GM12878 (cell line): Measurements from ENCODE around the gene ATF3. TPM values are rescaled to one million over a fixed set of nuclear protein-coding genes. Genes with fewer than 3 reads are reported as not detected.

Experiments
- ATAC-seq: fragments of 200-7000 bp; cut with Tn5 transposase; 3 replicates; pipeline ENCODE4 v1.9.1; 2020; ENCODE audit warnings: mild to moderate bottlenecking, moderate library complexity
- BruUV-seq: library from RNA; stranded (reverse); fragments of 400-500 nt; replicated peaks from 2 replicates; lab custom pipeline; 2021; lab: Mats Ljungman, UMichigan
- CTCF ChIA-PET: fragments of 300-600 bp; sonication (Branson Sonifier 250); formaldehyde crosslinking; extraction: SDS; loops from one replicate; lab custom pipeline; 2021; ENCODE audit warnings: inconsistent platforms; lab: Yijun Ruan, JAX
- POLR2A ChIA-PET: fragments of 350-600 bp; formaldehyde crosslinking; extraction: SDS; loops from one replicate; lab custom pipeline; 2021; ENCODE audit warnings: inconsistent platforms; lab: Charles Lee
- RAD21 ChIA-PET: fragments of 300-600 bp; sonication (Branson Sonifier 250); formaldehyde crosslinking; loops from one replicate; lab custom pipeline; 2023; ENCODE audit warnings: antibody characterized with exemption; ENCODE audit not compliant: unreplicated experiment; lab: Charles Lee
- SMC1A ChIA-PET: fragments of 300-600 bp; sonication (Branson Sonifier 250); formaldehyde crosslinking; loops from one replicate; lab custom pipeline; 2023; ENCODE audit not compliant: unreplicated experiment, uncharacterized antibody; lab: Charles Lee
- DNase-seq: peaks from one replicate; pipeline ENCODE4 v3.0.0-alpha.2; 2011; ENCODE audit warnings: low read depth, low spot score
- FAIRE-seq: peaks from 3 replicates; lab custom pipeline; 2011; peaks lifted over from hg19 to GRCh38; lab: Jason Lieb, UNC
- H2AFZ ChIP-seq: 2 replicates; pipeline ENCODE4 v1.6.0; 2011; ENCODE audit warnings: low read depth, low read length, control low read depth; ENCODE audit not compliant: control insufficient read depth
- H3K27ac ChIP-seq: 2 replicates; pipeline ENCODE4 v1.5.1; 2011; ENCODE audit warnings: control low read depth; ENCODE audit not compliant: control insufficient read depth, insufficient read depth
- H3K27me3 ChIP-seq, 2 experiments: replicated peaks in 1 of 2; 2 replicates each; pipeline versions ENCODE4 v1.6.0 to v1.6.1; 2011; ENCODE audit warnings: low read length in 1 of 2; ENCODE audit not compliant: control insufficient read depth in 2 of 2, insufficient read depth in 2 of 2
- H3K36me3 ChIP-seq, 2 experiments: 2 replicates each; pipeline ENCODE4 v1.5.1; 2011; ENCODE audit warnings: low read length in 1 of 2; ENCODE audit not compliant: control insufficient read depth in 2 of 2, insufficient read depth in 2 of 2
- H3K4me1 ChIP-seq: 2 replicates; pipeline ENCODE4 v1.6.1; 2011; ENCODE audit warnings: mild to moderate bottlenecking, low read length, moderate library complexity, mixed read lengths; ENCODE audit not compliant: control insufficient read depth, insufficient read depth
- H3K4me2 ChIP-seq: 2 replicates; pipeline ENCODE4 v1.6.0; 2011; ENCODE audit warnings: control low read depth; ENCODE audit not compliant: control insufficient read depth, insufficient read depth
- H3K4me3 ChIP-seq: fragments of 200-600 bp; sonication (generic); 2 replicates; pipeline ENCODE4 v1.5.1; 2016
- H3K79me2 ChIP-seq: 2 replicates; pipeline ENCODE4 v1.6.0; 2011; ENCODE audit warnings: low read length; ENCODE audit not compliant: control insufficient read depth, insufficient read depth
- H3K9ac ChIP-seq: 2 replicates; pipeline ENCODE4 v1.8.0; 2011; ENCODE audit warnings: low read length, control low read depth, mixed read lengths; ENCODE audit not compliant: control insufficient read depth, insufficient read depth
- H3K9me3 ChIP-seq: replicated peaks from 3 replicates; pipeline ENCODE4 v1.5.1; 2011; ENCODE audit warnings: mild to moderate bottlenecking, low read length; ENCODE audit not compliant: control insufficient read depth, insufficient read depth
- H4K20me1 ChIP-seq: 2 replicates; pipeline ENCODE4 v1.6.0; 2011; ENCODE audit not compliant: control insufficient read depth, insufficient read depth
- CBX3 ChIP-seq: fragments of 200-600 bp; sonication (generic); IDR thresholded peaks from 2 replicates; pipeline ENCODE4 v1.6.1; 2016; ENCODE audit warnings: low read depth, borderline replicate concordance
- CHD1 ChIP-seq: IDR thresholded peaks from 2 replicates; pipeline ENCODE4 v1.6.1; 2012; ENCODE audit warnings: low read depth, low read length, improper control_type of control experiment
- EGR1 ChIP-seq, 2 experiments: IDR thresholded peaks; 1 replicate in 1 of 2; 2 replicates in 1 of 2; pipeline ENCODE4 v1.6.1; 2011 to 2012; ENCODE audit warnings: low read depth in 2 of 2, low read length in 2 of 2, borderline replicate concordance in 1 of 2, mild to moderate bottlenecking in 1 of 2, moderate library complexity in 1 of 2
- HCFC1 ChIP-seq: fragments of 150-350 bp; IDR thresholded peaks from 2 replicates; pipeline ENCODE4 v1.6.1; 2014; ENCODE audit warnings: low read length
- JUNB ChIP-seq: IDR thresholded peaks from 2 replicates; pipeline ENCODE4 v1.6.1; 2016; ENCODE audit warnings: antibody characterized with exemption, mild to moderate bottlenecking
- MYB ChIP-seq: fragments of 150-350 bp; IDR thresholded peaks from 2 replicates; pipeline ENCODE4 v1.6.1; 2014; ENCODE audit warnings: mild to moderate bottlenecking, low read depth, low read length, borderline replicate concordance
- MYC ChIP-seq: IDR thresholded peaks from 2 replicates; pipeline ENCODE4 v1.6.1; 2011; ENCODE audit warnings: mild to moderate bottlenecking, low read length, moderate library complexity, inconsistent platforms; ENCODE audit not compliant: insufficient read depth, insufficient replicate concordance, insufficient read length, severe bottlenecking
- NFIC ChIP-seq: IDR thresholded peaks from 2 replicates; pipeline ENCODE4 v1.6.1; 2012; ENCODE audit warnings: low read depth, mild to moderate bottlenecking, inconsistent platforms, low read length, moderate library complexity
- NFYB ChIP-seq: IDR thresholded peaks from 2 replicates; pipeline ENCODE4 v1.6.1; 2011; ENCODE audit warnings: low read depth, mild to moderate bottlenecking, low read length, improper control_type of control experiment, moderate library complexity; ENCODE audit not compliant: insufficient read depth
- NRF1 ChIP-seq: conservative IDR thresholded peaks from 2 replicates; pipeline ENCODE4 v1.6.1; 2011; ENCODE audit warnings: mild to moderate bottlenecking, low read depth, low read length, improper control_type of control experiment
- SP1 ChIP-seq: IDR thresholded peaks from one replicate; pipeline ENCODE4 v1.6.1; 2011; ENCODE audit warnings: low read depth, low read length
- TBL1XR1 ChIP-seq: IDR thresholded peaks from 2 replicates; pipeline ENCODE4 v1.6.1; 2012; ENCODE audit warnings: low read depth, low read length, improper control_type of control experiment
- YY1 ChIP-seq: IDR thresholded peaks from 2 replicates; pipeline ENCODE4 v1.6.1; 2011; ENCODE audit warnings: low read depth, mild to moderate bottlenecking, low read length
- WGBS: methylation state at CpG from one replicate; pipeline ENCODE4 v1.1.6; 2016; ENCODE audit warnings: low lambda C conversion rate; ENCODE audit not compliant: insufficient replicate concordance, insufficient coverage; ENCODE audit errors: missing lambda C conversion rate; 5-methylcytosine and 5-hydroxymethylcytosine counted together
- in situ Hi-C: fragments of 300-500 bp; cut with MboI; formaldehyde crosslinking; loops from 9 replicates; pipeline ENCODE4 v1.14.3; 2018; ENCODE audit warnings: mixed read lengths
- intact Hi-C: fragments of 100-400 bp; cut with micrococcal nuclease; formaldehyde crosslinking; loops from one replicate; pipeline ENCODE4 v1.14.2; 2022; ENCODE audit not compliant: unreplicated experiment
- polyA plus RNA-seq, 11 experiments: library from polyadenylated mRNA; depleted of rRNA in 4 of 11; unstranded in 6 of 11; stranded (reverse) in 5 of 11; fragments of >200 nt; fragmentation: Nextera tagmentation in 4 of 11; fragmentation: Illumina TruSeq in 1 of 11; extraction: Ambion mirVana in 4 of 11; extraction: Trizol in 1 of 11; gene quantifications; 1 replicate in 1 of 11; 2 replicates in 10 of 11; pipeline versions ENCODE4 v1.2.1 to v1.2.3, GENCODE V29; 2011 to 2016; ENCODE audit warnings: inconsistent platforms in 2 of 11, missing spikeins in 2 of 11, low read depth in 1 of 11
- total RNA-seq, 4 experiments: library from RNA; depleted of rRNA in 3 of 4; stranded (reverse); fragments of >200 nt in 3 of 4; fragmentation: Illumina TruSeq in 1 of 4; extraction: Trizol in 1 of 4; gene quantifications; 2 replicates each; pipeline versions ENCODE4 v1.2.1 to v1.2.3, GENCODE V29; 2013 to 2021
- TF ChIP-seq, protein P1 (sequence below): fragments of 450-650 bp; IDR thresholded peaks from 2 replicates; pipeline ENCODE4 v1.6.1; 2017; ENCODE audit warnings: mild to moderate bottlenecking, moderate library complexity
- TF ChIP-seq, protein P2 (sequence below): fragments of 450-650 bp; IDR thresholded peaks from 2 replicates; pipeline ENCODE4 v1.6.1; 2018; ENCODE audit warnings: borderline replicate concordance, mild to moderate bottlenecking; ENCODE audit not compliant: partially characterized antibody
- TF ChIP-seq, protein P3 (sequence below): fragments of 450-650 bp; IDR thresholded peaks from 2 replicates; pipeline ENCODE4 v1.6.1; 2016; ENCODE audit warnings: mild to moderate bottlenecking

ATF3 gene
- total and polyA plus RNA-seq, 10 of the 15 experiments (the other 5 are each of a cell fraction or from before 2014, with no cell fraction given): 3.0 to 13.9 (median 8.3) TPM

GRCh38 chr1:212623603-212624002 lies 15.0 kb downstream of the ATF3 start:
- no peaks in the 10 kb centered on the region for H3K79me2 ChIP-seq
- no peaks in the 10 kb centered on the region for H3K27me3 ChIP-seq
- no peak overlapping the region for H2AFZ ChIP-seq
- H3K9me3 ChIP-seq: no peaks in the 10 kb centered on the region
- DNase-seq (no peak), FAIRE-seq (no peak), ATAC-seq (no peak)
- in situ Hi-C loops: no loop called here
- H3K4me3 ChIP-seq: no peak overlapping the region
- H3K36me3 ChIP-seq: peaks cover 2 to 5% of the 10 kb centered on the region in 2 experiments; a peak in 3 of 4 replicates
- ChIA-PET CTCF (interaction anchor here (1.6 to 2.2 kb wide), 3 partner anchors 10 to 146 kb away, joined by 4 to 11 read pairs (median 6); no protein-coding TSS in a partner anchor), RAD21 (no interaction called here), POLR2A (no interaction called here), SMC1A (interaction anchor here (1.9 kb wide), 1 partner anchor 11 kb away, joined by 8 read pairs; no protein-coding TSS in a partner anchor)
- no peaks in the 10 kb centered on the region for H4K20me1 ChIP-seq
- H3K9ac ChIP-seq: no peak overlapping the region
- intact Hi-C loops: no loop called here
- H3K4me2 ChIP-seq: no peak overlapping the region
- no TSS peak for BruUV-seq
- no peaks in the 10 kb centered on the region for H3K4me1 ChIP-seq
- TF ChIP-seq SP1 (no peak), EGR1 (IDR thresholded peaks at IDR 0.05; ENCODE audit: borderline replicate concordance in 1 of 2, low read depth in 2 of 2, low read length in 2 of 2) (no peak), JUNB (no peak), TBL1XR1 (no peak), CBX3 (no peak), NFYB (no peak), NRF1 (no peak), MYC (no peak), YY1 (no peak), NFIC (no peak), MYB (no peak), HCFC1 (no peak), CHD1 (no peak)
- TF ChIP-seq, protein P1, sequence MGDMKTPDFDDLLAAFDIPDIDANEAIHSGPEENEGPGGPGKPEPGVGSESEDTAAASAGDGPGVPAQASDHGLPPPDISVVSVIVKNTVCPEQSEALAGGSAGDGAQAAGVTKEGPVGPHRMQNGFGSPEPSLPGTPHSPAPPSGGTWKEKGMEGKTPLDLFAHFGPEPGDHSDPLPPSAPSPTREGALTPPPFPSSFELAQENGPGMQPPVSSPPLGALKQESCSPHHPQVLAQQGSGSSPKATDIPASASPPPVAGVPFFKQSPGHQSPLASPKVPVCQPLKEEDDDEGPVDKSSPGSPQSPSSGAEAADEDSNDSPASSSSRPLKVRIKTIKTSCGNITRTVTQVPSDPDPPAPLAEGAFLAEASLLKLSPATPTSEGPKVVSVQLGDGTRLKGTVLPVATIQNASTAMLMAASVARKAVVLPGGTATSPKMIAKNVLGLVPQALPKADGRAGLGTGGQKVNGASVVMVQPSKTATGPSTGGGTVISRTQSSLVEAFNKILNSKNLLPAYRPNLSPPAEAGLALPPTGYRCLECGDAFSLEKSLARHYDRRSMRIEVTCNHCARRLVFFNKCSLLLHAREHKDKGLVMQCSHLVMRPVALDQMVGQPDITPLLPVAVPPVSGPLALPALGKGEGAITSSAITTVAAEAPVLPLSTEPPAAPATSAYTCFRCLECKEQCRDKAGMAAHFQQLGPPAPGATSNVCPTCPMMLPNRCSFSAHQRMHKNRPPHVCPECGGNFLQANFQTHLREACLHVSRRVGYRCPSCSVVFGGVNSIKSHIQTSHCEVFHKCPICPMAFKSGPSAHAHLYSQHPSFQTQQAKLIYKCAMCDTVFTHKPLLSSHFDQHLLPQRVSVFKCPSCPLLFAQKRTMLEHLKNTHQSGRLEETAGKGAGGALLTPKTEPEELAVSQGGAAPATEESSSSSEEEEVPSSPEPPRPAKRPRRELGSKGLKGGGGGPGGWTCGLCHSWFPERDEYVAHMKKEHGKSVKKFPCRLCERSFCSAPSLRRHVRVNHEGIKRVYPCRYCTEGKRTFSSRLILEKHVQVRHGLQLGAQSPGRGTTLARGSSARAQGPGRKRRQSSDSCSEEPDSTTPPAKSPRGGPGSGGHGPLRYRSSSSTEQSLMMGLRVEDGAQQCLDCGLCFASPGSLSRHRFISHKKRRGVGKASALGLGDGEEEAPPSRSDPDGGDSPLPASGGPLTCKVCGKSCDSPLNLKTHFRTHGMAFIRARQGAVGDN: no peak
- TF ChIP-seq, protein P2, sequence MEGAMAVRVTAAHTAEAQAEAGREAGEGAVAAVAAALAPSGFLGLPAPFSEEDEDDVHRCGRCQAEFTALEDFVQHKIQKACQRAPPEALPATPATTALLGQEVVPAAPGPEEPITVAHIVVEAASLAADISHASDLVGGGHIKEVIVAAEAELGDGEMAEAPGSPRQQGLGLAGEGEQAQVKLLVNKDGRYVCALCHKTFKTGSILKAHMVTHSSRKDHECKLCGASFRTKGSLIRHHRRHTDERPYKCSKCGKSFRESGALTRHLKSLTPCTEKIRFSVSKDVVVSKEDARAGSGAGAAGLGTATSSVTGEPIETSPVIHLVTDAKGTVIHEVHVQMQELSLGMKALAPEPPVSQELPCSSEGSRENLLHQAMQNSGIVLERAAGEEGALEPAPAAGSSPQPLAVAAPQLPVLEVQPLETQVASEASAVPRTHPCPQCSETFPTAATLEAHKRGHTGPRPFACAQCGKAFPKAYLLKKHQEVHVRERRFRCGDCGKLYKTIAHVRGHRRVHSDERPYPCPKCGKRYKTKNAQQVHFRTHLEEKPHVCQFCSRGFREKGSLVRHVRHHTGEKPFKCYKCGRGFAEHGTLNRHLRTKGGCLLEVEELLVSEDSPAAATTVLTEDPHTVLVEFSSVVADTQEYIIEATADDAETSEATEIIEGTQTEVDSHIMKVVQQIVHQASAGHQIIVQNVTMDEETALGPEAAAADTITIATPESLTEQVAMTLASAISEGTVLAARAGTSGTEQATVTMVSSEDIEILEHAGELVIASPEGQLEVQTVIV: no peak
- TF ChIP-seq, protein P3, sequence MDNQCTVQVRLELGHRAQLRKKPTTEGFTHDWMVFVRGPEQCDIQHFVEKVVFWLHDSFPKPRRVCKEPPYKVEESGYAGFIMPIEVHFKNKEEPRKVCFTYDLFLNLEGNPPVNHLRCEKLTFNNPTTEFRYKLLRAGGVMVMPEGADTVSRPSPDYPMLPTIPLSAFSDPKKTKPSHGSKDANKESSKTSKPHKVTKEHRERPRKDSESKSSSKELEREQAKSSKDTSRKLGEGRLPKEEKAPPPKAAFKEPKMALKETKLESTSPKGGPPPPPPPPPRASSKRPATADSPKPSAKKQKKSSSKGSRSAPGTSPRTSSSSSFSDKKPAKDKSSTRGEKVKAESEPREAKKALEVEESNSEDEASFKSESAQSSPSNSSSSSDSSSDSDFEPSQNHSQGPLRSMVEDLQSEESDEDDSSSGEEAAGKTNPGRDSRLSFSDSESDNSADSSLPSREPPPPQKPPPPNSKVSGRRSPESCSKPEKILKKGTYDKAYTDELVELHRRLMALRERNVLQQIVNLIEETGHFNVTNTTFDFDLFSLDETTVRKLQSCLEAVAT: no peak
- 42% methylated on average over 2 of the region's 2 CpGs for WGBS
- H3K27ac ChIP-seq: no peak overlapping the region
